CD14-positive monocyte (primary cell): ENCODE measurements around the gene C17orf114.

Experiments used
- DNase-seq, 3 donors: peaks; one replicate each; pipeline ENCODE4 v3.0.0-alpha.2; 2011 to 2022
- H2AFZ ChIP-seq: 2 replicates; pipeline ENCODE4 v1.6.0; 2012; ENCODE audit warnings: mild to moderate bottlenecking, low read depth, low read length, inconsistent platforms; ENCODE audit not compliant: insufficient read depth, poor library complexity, severe bottlenecking
- H3K27ac ChIP-seq, 2 donors: 1 replicate in 1 of 2; 2 replicates in 1 of 2; pipeline ENCODE4 v1.5.1; 2012 to 2013; ENCODE audit warnings: low read length in 2 of 2, control low read depth in 1 of 2, inconsistent platforms in 1 of 2, low read depth in 1 of 2, mild to moderate bottlenecking in 1 of 2
- H3K27me3 ChIP-seq, 2 donors: one replicate each; pipeline versions ENCODE4 v1.6.0 to v1.6.1; 2011 to 2013; ENCODE audit warnings: low read length in 2 of 2; ENCODE audit not compliant: control insufficient read depth in 2 of 2, insufficient read depth in 2 of 2
- H3K36me3 ChIP-seq, 2 donors: replicated peaks in 1 of 2; 1 replicate in 1 of 2; 2 replicates in 1 of 2; pipeline versions ENCODE4 v1.5.1 to v1.6.1; 2012 to 2013; ENCODE audit warnings: low read length in 2 of 2, control low read depth in 1 of 2, inconsistent platforms in 1 of 2, mild to moderate bottlenecking in 1 of 2; ENCODE audit not compliant: insufficient read depth in 2 of 2, control insufficient read depth in 1 of 2
- H3K4me1 ChIP-seq, 2 donors: 1 replicate in 1 of 2; 2 replicates in 1 of 2; pipeline versions ENCODE4 v1.5.1 to v1.6.1; 2012 to 2013; ENCODE audit warnings: low read length in 2 of 2, control low read depth in 1 of 2, inconsistent platforms in 1 of 2, mild to moderate bottlenecking in 1 of 2, moderate library complexity in 1 of 2; ENCODE audit not compliant: insufficient read depth in 2 of 2, control insufficient read depth in 1 of 2
- H3K4me2 ChIP-seq: replicated peaks from 2 replicates; pipeline ENCODE3; 2012; ENCODE audit warnings: low read length, moderate library complexity, mild to moderate bottlenecking; ENCODE audit not compliant: poor library complexity, severe bottlenecking; ENCODE audit errors: extremely low read depth
- H3K4me3 ChIP-seq, 3 experiments: fragments of 200-600 bp in 1 of 3; sonication (generic) in 1 of 3; replicated peaks in 1 of 3; 1 replicate in 2 of 3; 2 replicates in 1 of 3; pipeline ENCODE4 v1.5.1; 2011 to 2013; ENCODE audit warnings: low read length in 3 of 3, mild to moderate bottlenecking in 3 of 3, control low read depth in 2 of 3, low read depth in 2 of 3, inconsistent platforms in 1 of 3, moderate library complexity in 1 of 3
- H3K79me2 ChIP-seq: 2 replicates; pipeline ENCODE4 v1.6.0; 2012; ENCODE audit warnings: mild to moderate bottlenecking, control low read depth, inconsistent platforms, low read length, moderate library complexity; ENCODE audit not compliant: insufficient read depth
- H3K9ac ChIP-seq: 2 replicates; pipeline ENCODE4 v1.6.0; 2017; ENCODE audit warnings: low read length, mild to moderate bottlenecking; ENCODE audit not compliant: insufficient read depth, poor library complexity, severe bottlenecking
- H3K9me3 ChIP-seq, 2 donors: replicated peaks in 1 of 2; 1 replicate in 1 of 2; 2 replicates in 1 of 2; pipeline versions ENCODE4 v1.5.1 to v1.6.1; 2012 to 2013; ENCODE audit warnings: low read length in 2 of 2, control low read depth in 1 of 2; ENCODE audit not compliant: control insufficient read depth in 1 of 2, insufficient read depth in 1 of 2
- H4K20me1 ChIP-seq: 2 replicates; pipeline ENCODE4 v1.6.0; 2012; ENCODE audit warnings: mild to moderate bottlenecking, low read length, control low read depth, moderate library complexity; ENCODE audit not compliant: insufficient read depth
- H3K27ac Mint-ChIP-seq, 7 donors: one replicate each; pipeline ENCODE4 v1.8.0; 2020; ENCODE audit warnings: mild to moderate bottlenecking in 7 of 7, mixed read lengths in 7 of 7, moderate library complexity in 6 of 7, inconsistent platforms in 2 of 7
- H3K27me3 Mint-ChIP-seq, 3 donors: one replicate each; pipeline ENCODE4 v1.8.0; 2021 to 2022; ENCODE audit warnings: low read depth in 3 of 3, mild to moderate bottlenecking in 3 of 3, mixed read lengths in 3 of 3, moderate library complexity in 3 of 3, inconsistent platforms in 1 of 3
- H3K36me3 Mint-ChIP-seq, 2 donors: one replicate each; pipeline ENCODE4 v1.8.0; 2020; ENCODE audit warnings: mixed read lengths in 2 of 2, inconsistent platforms in 1 of 2, mild to moderate bottlenecking in 1 of 2
- H3K4me1 Mint-ChIP-seq: one replicate; pipeline ENCODE4 v1.8.0; 2020; ENCODE audit warnings: mild to moderate bottlenecking, mixed read lengths
- H3K4me3 Mint-ChIP-seq, 2 donors: one replicate each; pipeline ENCODE4 v1.8.0; 2020; ENCODE audit warnings: mild to moderate bottlenecking in 2 of 2, mixed read lengths in 2 of 2, moderate library complexity in 1 of 2
- H3K9me3 Mint-ChIP-seq, 7 donors: one replicate each; pipeline ENCODE4 v1.8.0; 2020 to 2022; ENCODE audit warnings: mixed read lengths in 7 of 7, mild to moderate bottlenecking in 6 of 7, moderate library complexity in 6 of 7, inconsistent platforms in 2 of 7
- WGBS: methylation state at CpG from one replicate; pipeline ENCODE4 v1.1.5; 2013; ENCODE audit warnings: missing lambda C conversion rate; ENCODE audit not compliant: insufficient coverage; 5-methylcytosine and 5-hydroxymethylcytosine counted together
- intact Hi-C, 2 donors: fragments of 100-400 bp; cut with micrococcal nuclease; formaldehyde crosslinking; loops; one replicate each; pipeline versions ENCODE4 v1.15.0 to v1.15.1; 2023
- TF ChIP-seq, protein P1 (sequence below): fragments of 200-600 bp; IDR thresholded peaks from one replicate; pipeline ENCODE4 v1.8.0; 2022; ENCODE audit warnings: antibody characterized with exemption, mild to moderate bottlenecking

The C17orf114 gene

DNA sequence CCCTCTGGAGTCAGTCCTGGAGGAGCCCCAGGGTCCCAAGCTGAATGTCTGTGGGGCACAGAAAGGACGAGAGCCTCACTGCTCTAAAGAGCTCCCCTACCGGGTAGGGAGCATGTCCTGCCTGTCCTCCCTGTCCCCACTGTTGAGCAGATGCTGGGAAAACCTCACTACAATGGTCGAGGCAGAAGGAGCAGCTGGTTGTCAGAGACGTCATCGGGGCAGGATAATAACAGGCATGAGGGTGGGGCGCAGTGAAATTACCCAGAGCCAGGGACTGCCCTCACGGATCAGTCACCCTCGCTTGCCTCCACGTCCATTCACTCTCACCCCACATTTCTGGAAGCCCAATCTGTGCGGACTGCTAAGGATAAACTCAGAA lies 29.9 kb downstream of the C17orf114 start:
- H3K36me3 Mint-ChIP-seq = peaks cover 0 to 6% of the 10 kb centered on the region in 2 donors
- Histone ChIP-seq H3K4me3 (no peak overlapping the region), H3K9ac (no peak overlapping the region), H3K9me3 (no peaks in the 10 kb centered on the region), H2AFZ (no peak overlapping the region), H3K27ac (no peak overlapping the region), H3K36me3 (no peaks in the 10 kb centered on the region), H3K4me1 (peaks cover 40 to 47% of the 10 kb centered on the region in 2 donors), H3K4me2 (no peak overlapping the region), H4K20me1 (no peaks in the 10 kb centered on the region), H3K79me2 (no peaks in the 10 kb centered on the region), H3K27me3 (no peaks in the 10 kb centered on the region)
- DNase-seq = no peak
- H3K27me3 Mint-ChIP-seq = peaks cover 4 to 31% (median 28%) of the 10 kb centered on the region in 3 donors
- peak overlapping the region in 3 of 7 donors; percentile 16 to 76 (median 58) for H3K27ac Mint-ChIP-seq
- H3K4me3 Mint-ChIP-seq = peak overlapping the region in 1 of 2 donors; percentile 42
- TF ChIP-seq, protein P1, sequence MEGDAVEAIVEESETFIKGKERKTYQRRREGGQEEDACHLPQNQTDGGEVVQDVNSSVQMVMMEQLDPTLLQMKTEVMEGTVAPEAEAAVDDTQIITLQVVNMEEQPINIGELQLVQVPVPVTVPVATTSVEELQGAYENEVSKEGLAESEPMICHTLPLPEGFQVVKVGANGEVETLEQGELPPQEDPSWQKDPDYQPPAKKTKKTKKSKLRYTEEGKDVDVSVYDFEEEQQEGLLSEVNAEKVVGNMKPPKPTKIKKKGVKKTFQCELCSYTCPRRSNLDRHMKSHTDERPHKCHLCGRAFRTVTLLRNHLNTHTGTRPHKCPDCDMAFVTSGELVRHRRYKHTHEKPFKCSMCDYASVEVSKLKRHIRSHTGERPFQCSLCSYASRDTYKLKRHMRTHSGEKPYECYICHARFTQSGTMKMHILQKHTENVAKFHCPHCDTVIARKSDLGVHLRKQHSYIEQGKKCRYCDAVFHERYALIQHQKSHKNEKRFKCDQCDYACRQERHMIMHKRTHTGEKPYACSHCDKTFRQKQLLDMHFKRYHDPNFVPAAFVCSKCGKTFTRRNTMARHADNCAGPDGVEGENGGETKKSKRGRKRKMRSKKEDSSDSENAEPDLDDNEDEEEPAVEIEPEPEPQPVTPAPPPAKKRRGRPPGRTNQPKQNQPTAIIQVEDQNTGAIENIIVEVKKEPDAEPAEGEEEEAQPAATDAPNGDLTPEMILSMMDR = no peak
- H3K9me3 Mint-ChIP-seq = peaks cover 0 to 4% (median 0%) of the 10 kb centered on the region in 7 donors
- intact Hi-C loops = no loop called here
- H3K4me1 Mint-ChIP-seq = peaks cover 40% of the 10 kb centered on the region
- 85% methylated on average over 6 of the region's 10 CpGs for WGBS

DNA sequence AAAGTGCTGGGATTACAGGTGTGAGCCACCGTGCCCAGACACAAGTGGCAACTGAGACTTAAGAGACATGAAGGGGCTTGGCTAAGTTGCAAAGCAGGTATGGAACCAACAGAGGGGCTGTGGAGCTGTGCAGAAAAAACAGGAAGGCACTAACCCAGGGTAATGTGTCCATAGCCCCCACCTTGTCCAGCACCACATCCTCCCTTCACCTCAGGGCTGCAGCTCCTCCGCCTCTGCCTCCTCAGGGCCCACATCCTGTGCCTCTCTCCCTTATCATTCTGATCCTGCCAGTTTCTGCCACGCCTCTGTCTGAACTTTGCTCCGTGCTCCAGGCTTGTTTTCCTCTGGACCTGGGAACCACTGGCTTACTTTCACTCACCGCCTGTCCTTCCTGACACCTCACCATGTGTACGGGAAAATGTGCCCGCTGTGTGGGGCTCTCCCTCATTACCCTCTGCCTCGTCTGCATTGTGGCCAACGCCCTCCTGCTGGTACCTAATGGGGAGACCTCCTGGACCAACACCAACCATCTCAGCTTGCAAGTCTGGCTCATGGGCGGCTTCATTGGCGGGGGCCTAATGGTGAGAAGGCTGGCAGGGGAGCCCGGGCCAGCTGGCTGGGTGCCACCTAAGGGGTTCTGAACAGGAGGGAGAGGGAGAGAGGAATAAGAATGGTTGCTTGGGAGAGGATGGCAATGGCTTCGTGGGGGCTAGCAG lies 30.5 kb downstream of the C17orf114 start, which contains the start of gene TM4SF5:
Gene TM4SF5, plus strand, starts transcription at position 368 of the 716 bp plus-strand sequence. Its CDS starts 37 bp downstream, at position 405.
- H2AFZ ChIP-seq = peak within 1 kb of the TSS; percentile 62
- peak within 1 kb of the TSS; percentile 51 to 98 for H3K27ac ChIP-seq
- Mint-ChIP-seq H3K27me3 (peaks cover 4 to 31% (median 25%) of the 10 kb centered on the region in 3 donors), H3K27ac (peak within 1 kb of the TSS; percentile 86 to 97 (median 94)), H3K9me3 (peaks cover 0 to 4% (median 0%) of the 10 kb centered on the region in 7 donors), H3K4me1 (peaks cover 45% of the 10 kb centered on the region), H3K36me3 (peaks cover 0 to 6% of the 10 kb centered on the region in 2 donors), H3K4me3 (peak within 1 kb of the TSS in 1 of 2 donors; percentile 42)
- H3K9ac ChIP-seq = no peak within 1 kb of the TSS
- no peak within 1 kb of the TSS for H3K4me3 ChIP-seq
- no peaks in the 10 kb centered on the region for H3K36me3 ChIP-seq
- no peaks in the 10 kb centered on the region for H3K9me3 ChIP-seq
- TF ChIP-seq, protein P1 = no peak
- no peaks in the 10 kb centered on the region for H3K27me3 ChIP-seq
- 85% methylated on average over 10 of the region's 13 CpGs for WGBS
- peak within 1 kb of the TSS; percentile 4 for H3K4me2 ChIP-seq
- H3K79me2 ChIP-seq = no peaks in the 10 kb centered on the region
- H3K4me1 ChIP-seq = peaks cover 46 to 52% of the 10 kb centered on the region in 2 donors
- no peak for DNase-seq
- intact Hi-C loops = loop anchor here in 1 of 2 donors (2.0 kb wide), 1 partner anchor 15 kb away; the partner anchor contains the start of gene VMO1
- H4K20me1 ChIP-seq = no peaks in the 10 kb centered on the region
